Astrocyte of the cerebellum (primary cell): ENCODE measurements around the gene THADA.

Experiments used
- DNase-seq: peaks from one replicate; pipeline ENCODE4 v3.0.0-alpha.2; 2011; ENCODE audit warnings: low read depth
- H3K4me3 ChIP-seq: 2 replicates; pipeline ENCODE4 v1.5.1; 2011; ENCODE audit warnings: mild to moderate bottlenecking, low read depth, low read length, moderate library complexity
- in situ Hi-C: cut with HindIII; loops from 2 replicates; pipeline ENCODE4 v1.10.0; 2017; ENCODE audit warnings: low sequenced_read_pairs
- TF ChIP-seq, protein P1 (sequence below): IDR thresholded peaks from 2 replicates; pipeline ENCODE4 v1.5.1; 2012; ENCODE audit warnings: low read length, low read depth, moderate library complexity, mild to moderate bottlenecking; ENCODE audit errors: missing control alignments

The THADA gene

DNA sequence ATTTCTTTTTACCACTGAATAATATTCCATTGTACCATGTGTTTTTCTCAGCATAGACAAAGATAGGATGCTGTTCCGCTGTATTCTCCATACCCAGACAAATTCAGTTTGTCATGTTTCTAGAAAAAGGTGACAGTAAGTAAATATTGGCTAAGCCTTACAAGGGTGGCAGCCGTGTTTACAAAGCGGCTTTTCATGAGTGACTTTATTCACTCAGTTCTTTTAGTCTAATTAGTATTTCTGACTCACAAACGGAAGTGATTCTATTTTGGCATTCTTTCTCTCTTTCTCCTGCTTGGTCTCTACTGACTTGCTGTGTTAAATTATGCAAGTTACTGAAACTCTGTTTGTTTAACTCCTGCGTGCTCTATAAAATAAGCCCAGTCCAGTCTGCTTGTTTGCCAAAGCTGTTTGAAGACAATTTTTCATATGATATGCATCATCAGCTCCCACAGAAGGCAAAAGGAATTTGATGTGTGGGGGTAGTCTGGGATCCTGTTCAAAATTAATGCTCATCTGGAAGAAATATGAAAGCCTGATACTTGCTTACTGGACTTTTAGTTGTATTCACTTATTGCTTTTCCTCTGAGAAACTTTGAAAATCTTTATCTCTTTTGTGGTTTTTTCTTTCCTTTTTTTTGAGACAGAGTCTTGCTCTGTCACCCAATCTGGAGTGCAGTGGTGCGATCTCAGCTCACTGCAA is 38.9 kb upstream of the THADA start:
- in situ Hi-C loops, result no loop called here
- TF ChIP-seq, protein P1, sequence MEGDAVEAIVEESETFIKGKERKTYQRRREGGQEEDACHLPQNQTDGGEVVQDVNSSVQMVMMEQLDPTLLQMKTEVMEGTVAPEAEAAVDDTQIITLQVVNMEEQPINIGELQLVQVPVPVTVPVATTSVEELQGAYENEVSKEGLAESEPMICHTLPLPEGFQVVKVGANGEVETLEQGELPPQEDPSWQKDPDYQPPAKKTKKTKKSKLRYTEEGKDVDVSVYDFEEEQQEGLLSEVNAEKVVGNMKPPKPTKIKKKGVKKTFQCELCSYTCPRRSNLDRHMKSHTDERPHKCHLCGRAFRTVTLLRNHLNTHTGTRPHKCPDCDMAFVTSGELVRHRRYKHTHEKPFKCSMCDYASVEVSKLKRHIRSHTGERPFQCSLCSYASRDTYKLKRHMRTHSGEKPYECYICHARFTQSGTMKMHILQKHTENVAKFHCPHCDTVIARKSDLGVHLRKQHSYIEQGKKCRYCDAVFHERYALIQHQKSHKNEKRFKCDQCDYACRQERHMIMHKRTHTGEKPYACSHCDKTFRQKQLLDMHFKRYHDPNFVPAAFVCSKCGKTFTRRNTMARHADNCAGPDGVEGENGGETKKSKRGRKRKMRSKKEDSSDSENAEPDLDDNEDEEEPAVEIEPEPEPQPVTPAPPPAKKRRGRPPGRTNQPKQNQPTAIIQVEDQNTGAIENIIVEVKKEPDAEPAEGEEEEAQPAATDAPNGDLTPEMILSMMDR, result no peak
- peak; percentile 84 for DNase-seq
- no peak overlapping the region for H3K4me3 ChIP-seq

DNA sequence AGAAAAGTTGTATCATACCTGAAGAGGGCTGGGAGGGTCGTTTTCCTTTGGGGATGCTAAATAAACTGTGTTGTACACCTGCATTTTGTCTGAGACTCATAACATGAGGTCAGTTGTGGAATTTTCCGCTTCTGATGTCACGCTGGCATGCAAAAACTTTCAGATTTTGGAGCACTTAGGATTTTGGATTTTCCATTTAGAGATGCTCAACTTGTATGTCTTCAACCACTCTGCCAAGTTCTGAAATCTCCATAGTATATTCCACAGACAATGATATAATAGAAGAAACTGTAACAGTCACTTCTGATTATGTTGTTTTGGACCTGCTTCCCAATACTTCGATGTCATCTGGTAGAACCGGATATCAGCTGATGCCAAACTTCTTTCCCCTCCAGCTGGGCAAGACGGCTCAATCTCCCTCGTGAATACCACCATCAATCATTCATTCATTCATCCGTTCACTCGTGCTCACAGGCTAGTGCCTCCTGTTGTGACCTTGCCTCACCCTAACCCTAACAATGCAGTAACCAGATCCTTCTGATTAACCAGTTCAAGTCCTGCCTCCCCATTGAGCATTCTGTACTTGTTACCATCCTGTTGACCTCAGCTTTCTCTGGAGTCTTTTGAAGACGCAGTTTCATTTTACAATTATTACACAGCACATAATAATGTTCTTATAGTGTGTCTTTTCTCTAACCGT is 35.9 kb upstream of the THADA start:
- DNase-seq, result no peak
- TF ChIP-seq, protein P1, result no peak
- in situ Hi-C loops, result no loop called here
- no peak overlapping the region for H3K4me3 ChIP-seq

DNA sequence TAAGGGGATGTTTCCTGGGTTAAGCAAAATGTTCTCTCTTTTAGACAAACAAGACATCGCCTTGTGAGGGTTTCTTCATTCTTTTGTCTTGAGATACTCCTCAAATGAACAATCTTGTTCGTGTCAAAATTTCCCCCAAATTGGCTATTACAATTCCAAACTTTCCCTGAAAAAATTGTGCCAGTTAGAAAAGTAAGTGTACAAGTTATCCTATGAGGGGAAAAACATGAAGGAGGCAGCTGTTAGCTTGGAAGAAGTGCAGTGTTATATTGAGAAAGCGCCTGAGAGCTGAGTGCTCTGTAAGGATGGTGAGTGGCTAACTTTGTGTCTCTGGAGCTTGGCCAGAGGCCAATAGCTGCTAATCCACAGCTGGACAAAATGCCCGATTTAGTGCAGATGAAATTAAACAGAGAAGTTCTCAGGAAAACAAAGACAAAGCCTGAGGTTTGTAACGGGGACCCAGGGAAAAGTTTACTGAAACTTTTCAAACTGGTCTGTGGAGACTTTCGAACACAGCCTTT is 27.2 kb upstream of the THADA start:
- in situ Hi-C loops, result no loop called here
- no peak for DNase-seq
- H3K4me3 ChIP-seq, result no peak overlapping the region
- TF ChIP-seq, protein P1, result no peak

DNA sequence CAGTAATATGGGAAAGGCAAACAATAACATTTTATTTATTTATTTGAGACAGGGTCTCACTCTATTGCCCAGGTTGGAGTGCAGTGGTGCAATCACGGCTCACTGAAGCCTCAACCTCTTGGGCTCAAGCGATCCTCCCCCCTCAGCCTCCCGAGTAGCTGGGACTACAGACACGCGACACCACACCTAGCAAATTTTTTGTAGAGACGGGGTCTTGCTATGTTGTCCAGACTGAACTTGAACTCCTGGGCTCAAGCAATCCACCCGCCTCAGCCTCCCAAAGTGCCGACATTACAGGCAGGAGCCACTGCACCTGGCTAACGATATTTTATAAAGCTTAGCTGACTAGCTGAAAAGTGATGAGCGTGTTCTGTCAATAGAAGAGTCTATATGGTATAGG is 23.7 kb upstream of the THADA start:
- no peak overlapping the region for H3K4me3 ChIP-seq
- in situ Hi-C loops, result no loop called here
- TF ChIP-seq, protein P1, result no peak
- no peak for DNase-seq

DNA sequence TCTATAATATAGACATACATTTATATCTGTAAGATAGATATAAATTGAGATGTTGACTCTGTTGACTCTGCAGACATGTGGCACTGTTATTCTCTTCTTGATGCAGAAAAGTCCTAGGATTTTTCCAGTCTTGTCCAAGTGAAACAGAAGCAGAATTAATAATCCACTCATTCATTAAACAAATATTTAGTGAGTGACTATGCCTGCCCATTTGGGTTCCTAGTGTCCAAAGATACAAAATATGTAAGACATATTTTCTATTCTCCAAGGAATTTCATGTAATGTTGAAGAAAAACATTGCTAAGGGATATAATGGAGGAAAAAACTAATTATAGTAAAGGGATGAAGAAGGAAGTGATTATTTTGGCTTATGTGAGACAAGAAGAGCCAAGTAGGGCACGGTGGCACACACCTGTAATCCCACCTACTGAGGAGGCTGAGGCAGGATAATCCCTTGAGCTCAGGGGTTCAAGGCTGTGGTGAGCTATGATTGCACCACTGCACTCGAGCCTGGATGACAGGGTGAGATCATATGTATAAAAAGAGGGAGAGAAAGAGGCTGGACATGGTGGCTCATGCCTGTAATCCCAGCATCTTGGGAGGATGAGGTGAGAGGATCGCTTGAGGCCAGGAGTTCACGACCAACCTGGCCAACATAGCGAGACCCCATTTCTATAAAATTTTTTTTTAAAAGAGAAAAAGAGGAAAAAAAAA is 21.3 kb upstream of the THADA start:
- H3K4me3 ChIP-seq, result no peak overlapping the region
- TF ChIP-seq, protein P1, result no peak
- in situ Hi-C loops, result no loop called here
- DNase-seq, result no peak

DNA sequence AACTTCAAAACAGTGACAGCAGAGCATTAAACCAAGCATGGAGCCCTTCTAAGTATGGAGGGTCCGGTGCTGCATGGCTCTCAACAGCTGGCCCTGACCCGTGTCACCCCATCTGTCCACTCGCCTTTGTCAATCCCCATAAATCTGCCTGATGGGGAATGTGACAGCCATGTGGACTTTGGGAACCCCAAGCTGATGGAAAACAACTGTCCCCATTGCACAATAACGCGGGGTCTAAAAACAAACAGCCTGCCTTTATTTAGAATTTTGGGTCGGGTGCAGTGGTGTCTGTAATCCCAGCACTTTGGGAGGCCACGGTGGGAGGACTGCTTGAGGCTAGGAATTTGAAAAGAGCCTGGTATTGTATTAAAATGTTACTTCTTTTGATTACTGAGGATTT is 17.1 kb upstream of the THADA start:
- no peak for DNase-seq

More for the DNA sequence above, 17.1 kb upstream of the THADA start:
- TF ChIP-seq, protein P1, result no peak
- no peak overlapping the region for H3K4me3 ChIP-seq
- in situ Hi-C loops, result no loop called here
